Mucosa of stomach (tissue), 1 donor: ENCODE results near the gene COL4A2.

ENCODE experiments used
- H3K27me3 ChIP-seq: one replicate; pipeline ENCODE4 v1.7.0; 2013; ENCODE audit warnings: mild to moderate bottlenecking, low read length; ENCODE audit not compliant: control insufficient read depth, insufficient read depth
- H3K36me3 ChIP-seq: one replicate; pipeline ENCODE4 v1.7.0; 2013; ENCODE audit warnings: low read length; ENCODE audit not compliant: control insufficient read depth, insufficient read depth
- H3K4me1 ChIP-seq: one replicate; pipeline ENCODE4 v1.7.0; 2013; ENCODE audit warnings: mild to moderate bottlenecking, low read length; ENCODE audit not compliant: control insufficient read depth, insufficient read depth
- H3K4me3 ChIP-seq: one replicate; pipeline ENCODE4 v1.7.0; 2013; ENCODE audit warnings: low read length
- H3K9ac ChIP-seq: one replicate; pipeline ENCODE4 v1.7.0; 2013; ENCODE audit warnings: mild to moderate bottlenecking, low read length, moderate library complexity
- H3K9me3 ChIP-seq: one replicate; pipeline ENCODE4 v1.7.0; 2013; ENCODE audit warnings: mild to moderate bottlenecking, low read length, moderate library complexity; ENCODE audit not compliant: control insufficient read depth
- donor health status: Pancreatic carcinoma.

Gene COL4A2

GRCh38 chr13:110265682-110266430 lies 41.2 kb upstream of the COL4A2 start:
- Histone ChIP-seq H3K4me3 (no peak overlapping the region), H3K27me3 (no peaks in the 10 kb centered on the region), H3K9me3 (no peaks in the 10 kb centered on the region), H3K4me1 (no peaks in the 10 kb centered on the region), H3K36me3 (no peaks in the 10 kb centered on the region), H3K9ac (no peak overlapping the region)

DNA sequence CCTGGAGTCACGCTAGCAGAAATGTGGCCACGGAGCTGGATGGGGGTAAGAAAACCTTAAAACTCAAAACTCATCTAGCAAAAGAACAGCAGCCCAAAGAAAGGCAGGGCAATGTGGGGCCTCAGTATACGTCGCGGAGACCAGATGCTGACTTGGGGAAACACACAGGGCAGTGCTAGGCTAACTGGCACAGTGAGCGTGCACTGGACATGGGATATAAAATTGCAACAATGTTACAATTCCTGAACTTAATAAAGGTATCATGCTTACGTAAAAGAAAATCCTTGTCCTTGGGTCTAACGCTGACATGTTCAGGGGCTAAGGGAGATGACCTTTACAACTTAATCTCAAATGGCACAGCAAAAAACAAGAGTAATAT lies 40.7 kb upstream of the COL4A2 start:
- Histone ChIP-seq H3K4me3 (no peak overlapping the region), H3K27me3 (no peaks in the 10 kb centered on the region), H3K9ac (no peak overlapping the region), H3K9me3 (no peaks in the 10 kb centered on the region), H3K36me3 (no peaks in the 10 kb centered on the region), H3K4me1 (no peaks in the 10 kb centered on the region)

- H3K9me3 ChIP-seq = no peaks in the 10 kb centered on the region
- H3K27me3 ChIP-seq = no peaks in the 10 kb centered on the region
- no peaks in the 10 kb centered on the region for H3K4me1 ChIP-seq
- H3K36me3 ChIP-seq = no peaks in the 10 kb centered on the region
- H3K9ac ChIP-seq = no peak overlapping the region
- H3K4me3 ChIP-seq = no peak overlapping the region
Measured at GRCh38 chr13:110266983-110267382, 40.1 kb upstream of the COL4A2 start.

DNA sequence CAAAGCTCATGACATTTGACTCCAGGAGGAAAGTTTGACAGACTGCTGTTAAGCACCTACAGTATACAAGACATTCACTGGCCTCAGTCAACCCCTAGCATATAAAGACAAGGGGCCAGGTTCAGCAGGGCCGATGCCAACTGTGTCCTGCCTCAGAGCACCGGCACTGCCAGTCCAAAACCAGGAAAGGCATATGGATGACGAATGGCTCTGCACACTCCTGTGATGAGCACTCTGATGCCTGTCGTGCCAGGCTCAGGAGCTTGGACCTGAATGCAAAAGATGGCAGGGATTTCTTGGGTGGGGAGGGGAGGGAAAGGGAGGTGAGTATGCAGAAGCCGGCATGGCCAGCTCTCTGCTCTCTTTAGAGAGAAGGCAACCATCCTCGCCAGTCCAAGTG lies 39.0 kb upstream of the COL4A2 start:
- Histone ChIP-seq H3K9ac (no peak overlapping the region), H3K4me1 (no peaks in the 10 kb centered on the region), H3K36me3 (no peaks in the 10 kb centered on the region), H3K9me3 (no peaks in the 10 kb centered on the region), H3K27me3 (no peaks in the 10 kb centered on the region), H3K4me3 (no peak overlapping the region)

GRCh38 chr13:110268576-110269185 lies 38.4 kb upstream of the COL4A2 start:
- Histone ChIP-seq H3K27me3 (no peaks in the 10 kb centered on the region), H3K9me3 (no peaks in the 10 kb centered on the region), H3K4me1 (no peaks in the 10 kb centered on the region), H3K4me3 (no peak overlapping the region), H3K36me3 (no peaks in the 10 kb centered on the region), H3K9ac (no peak overlapping the region)

DNA sequence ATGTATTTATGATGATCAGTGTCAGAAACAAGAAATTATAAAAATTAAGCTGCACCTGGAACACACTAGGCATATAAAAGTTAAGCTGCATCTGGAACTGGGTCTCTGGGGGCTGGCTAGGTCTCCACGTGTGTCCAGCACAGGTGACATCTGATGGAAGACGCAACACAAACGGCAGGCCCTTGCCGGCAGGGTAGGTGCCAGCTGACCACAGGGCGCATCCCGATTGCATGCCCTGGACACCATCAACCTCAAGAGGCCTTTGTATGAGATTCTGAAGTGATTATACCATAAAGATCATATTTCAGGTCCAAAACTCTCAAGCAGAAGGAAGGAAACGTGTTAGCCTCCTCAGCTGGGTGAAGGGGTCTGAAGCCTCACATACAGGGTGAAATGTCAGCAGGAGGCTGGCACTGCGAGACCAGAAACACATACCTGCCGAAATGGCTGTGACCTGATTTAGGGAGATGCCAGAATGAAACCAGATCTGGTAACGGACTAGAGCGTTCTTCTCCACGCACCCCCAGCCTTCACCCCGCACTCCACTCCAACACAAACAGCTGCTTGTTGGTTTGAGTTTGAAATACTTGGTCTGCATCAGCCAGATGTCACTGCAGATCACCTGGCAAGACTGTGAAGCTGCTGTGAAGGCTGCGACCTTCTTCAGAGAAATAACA lies 37.4 kb upstream of the COL4A2 start:
- Histone ChIP-seq H3K9me3 (no peaks in the 10 kb centered on the region), H3K4me1 (no peaks in the 10 kb centered on the region), H3K4me3 (no peak overlapping the region), H3K36me3 (no peaks in the 10 kb centered on the region), H3K27me3 (no peaks in the 10 kb centered on the region), H3K9ac (no peak overlapping the region)

- Histone ChIP-seq H3K27me3 (no peaks in the 10 kb centered on the region), H3K36me3 (no peaks in the 10 kb centered on the region), H3K4me1 (no peaks in the 10 kb centered on the region), H3K4me3 (no peak overlapping the region), H3K9ac (no peak overlapping the region), H3K9me3 (no peaks in the 10 kb centered on the region)
Measured at GRCh38 chr13:110270507-110270906, 36.6 kb upstream of the COL4A2 start.

DNA sequence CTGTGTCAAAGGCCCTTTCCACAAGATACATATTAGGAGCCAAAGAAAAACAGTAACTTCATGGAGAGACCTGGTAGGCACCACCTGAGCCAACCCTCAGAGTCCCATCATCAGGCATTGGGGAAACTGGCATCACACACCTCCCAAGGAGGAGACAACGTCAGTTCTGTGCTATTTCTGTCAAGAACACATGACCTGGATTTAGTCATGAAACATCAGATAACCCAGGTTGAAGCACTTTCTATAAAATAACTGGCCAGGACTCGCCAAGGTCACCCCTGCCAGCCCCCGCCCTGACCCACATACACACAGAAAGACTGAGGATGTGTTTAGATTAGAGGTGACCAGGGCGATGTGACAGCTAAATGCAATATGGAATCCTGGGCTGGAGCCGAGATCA lies 35.8 kb upstream of the COL4A2 start:
- Histone ChIP-seq H3K9me3 (no peaks in the 10 kb centered on the region), H3K36me3 (no peaks in the 10 kb centered on the region), H3K4me3 (no peak overlapping the region), H3K9ac (no peak overlapping the region), H3K4me1 (no peaks in the 10 kb centered on the region), H3K27me3 (no peaks in the 10 kb centered on the region)

- Histone ChIP-seq H3K27me3 (no peaks in the 10 kb centered on the region), H3K9ac (no peak overlapping the region), H3K36me3 (no peaks in the 10 kb centered on the region), H3K9me3 (no peaks in the 10 kb centered on the region), H3K4me3 (no peak overlapping the region), H3K4me1 (no peaks in the 10 kb centered on the region)
Measured at GRCh38 chr13:110272227-110272626, 34.9 kb upstream of the COL4A2 start.

DNA sequence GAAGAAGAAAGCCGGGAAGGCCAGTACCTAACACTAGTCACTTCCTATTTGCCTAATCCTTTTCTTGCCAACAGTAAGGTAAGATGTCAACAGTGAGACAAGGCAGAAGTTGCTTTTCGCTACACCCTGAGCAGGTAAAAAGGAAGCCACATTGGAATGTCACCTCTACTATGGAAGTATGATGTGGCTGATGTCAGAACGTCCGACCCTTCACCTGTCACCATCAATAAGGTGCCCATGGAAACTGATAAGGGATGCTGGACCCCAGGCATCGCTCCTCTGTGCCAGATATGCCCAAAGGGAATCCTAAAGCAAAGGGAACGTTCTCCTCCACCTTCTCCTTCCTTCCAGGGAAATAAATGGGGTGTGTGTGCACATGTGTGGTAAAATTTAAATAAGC lies 34.4 kb upstream of the COL4A2 start:
- H3K9me3 ChIP-seq = no peaks in the 10 kb centered on the region
- no peaks in the 10 kb centered on the region for H3K4me1 ChIP-seq
- H3K4me3 ChIP-seq = no peak overlapping the region
- H3K27me3 ChIP-seq = no peaks in the 10 kb centered on the region
- H3K36me3 ChIP-seq = no peaks in the 10 kb centered on the region
- no peak overlapping the region for H3K9ac ChIP-seq

DNA sequence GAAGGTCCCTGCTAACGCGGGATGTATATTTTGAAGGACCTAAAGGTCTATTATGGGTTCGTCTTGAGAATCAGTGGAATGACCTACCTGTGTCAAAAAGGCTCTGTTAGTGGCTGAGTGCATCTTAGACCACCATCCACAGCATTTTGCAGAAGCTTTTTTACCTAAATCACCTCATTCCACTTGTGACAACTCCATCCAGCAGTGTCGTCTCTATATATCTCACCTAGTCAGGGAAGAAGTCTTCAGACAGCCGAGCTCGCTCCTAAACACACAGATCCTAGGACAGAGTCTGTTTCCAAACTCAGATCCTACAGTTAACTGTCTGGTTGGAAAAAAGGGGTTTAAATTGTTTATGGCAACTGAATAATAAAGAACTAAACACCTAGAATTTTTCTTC lies 33.8 kb upstream of the COL4A2 start:
- Histone ChIP-seq H3K9ac (no peak overlapping the region), H3K36me3 (no peaks in the 10 kb centered on the region), H3K27me3 (no peaks in the 10 kb centered on the region), H3K4me1 (no peaks in the 10 kb centered on the region), H3K9me3 (no peaks in the 10 kb centered on the region), H3K4me3 (no peak overlapping the region)

DNA sequence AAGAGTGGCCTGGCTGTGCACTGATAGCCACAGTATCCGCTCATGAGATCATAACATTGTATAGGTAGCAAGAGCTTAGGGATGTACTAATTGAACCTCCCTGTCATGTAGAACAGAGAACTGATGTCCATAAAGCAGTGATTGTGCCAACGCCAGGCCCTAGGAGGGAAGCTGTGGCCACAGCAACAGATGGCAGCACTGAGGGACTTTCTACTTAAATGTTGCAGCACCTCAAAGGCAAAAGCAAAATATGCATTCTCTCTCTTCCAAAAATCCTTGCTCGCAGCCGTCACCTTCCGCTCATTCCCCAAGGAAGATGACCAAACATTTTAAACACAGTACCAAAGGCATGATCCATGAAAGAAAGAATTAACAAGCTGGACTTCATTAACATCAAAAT lies 32.4 kb upstream of the COL4A2 start:
- Histone ChIP-seq H3K4me3 (no peak overlapping the region), H3K4me1 (no peaks in the 10 kb centered on the region), H3K36me3 (no peaks in the 10 kb centered on the region), H3K9me3 (no peaks in the 10 kb centered on the region), H3K9ac (no peak overlapping the region), H3K27me3 (no peaks in the 10 kb centered on the region)
